Endothelial cell of umbilical vein (primary cell): ENCODE data around the gene HTT. TPM values are rescaled to one million over a fixed set of nuclear protein-coding genes. Genes with fewer than 3 reads are reported as not detected.

Source experiments
- BruUV-seq: library from RNA; stranded (reverse); fragments of 400-500 nt; replicated peaks from 2 replicates; lab custom pipeline; 2021; lab: Mats Ljungman, UMichigan
- CTCF ChIA-PET: fragments of 300-600, 350-600 bp; sonication (Branson Sonifier 250); formaldehyde crosslinking; loops from one replicate; lab custom pipeline; 2021; ENCODE audit warnings: antibody characterized with exemption, inconsistent platforms; lab: Charles Lee
- POLR2A ChIA-PET: fragments of 300-600, 350-600 bp; sonication (Branson Sonifier 250); formaldehyde crosslinking; loops from one replicate; lab custom pipeline; 2021; ENCODE audit warnings: antibody characterized with exemption, inconsistent platforms; lab: Charles Lee
- DNase-seq: peaks from one replicate; pipeline ENCODE4 v3.0.0-alpha.2; 2011; ENCODE audit warnings: low read depth, low spot score
- FAIRE-seq: peaks from 2 replicates; lab custom pipeline; 2011; peaks lifted over from hg19 to GRCh38; lab: Jason Lieb, UNC
- H2AFZ ChIP-seq: 2 replicates; pipeline ENCODE4 v1.6.0; 2012; ENCODE audit warnings: low read depth, low read length, control low read depth, inconsistent platforms
- H3K27ac ChIP-seq: 2 replicates; pipeline ENCODE4 v1.5.1; 2011; ENCODE audit warnings: low read depth, mild to moderate bottlenecking, control low read depth, low read length, moderate library complexity; ENCODE audit not compliant: insufficient read depth
- H3K27me3 ChIP-seq, 2 experiments: 2 replicates each; pipeline versions ENCODE4 v1.6.0 to v1.6.1; 2011; ENCODE audit warnings: low read length in 2 of 2, mixed read lengths in 1 of 2; ENCODE audit not compliant: control insufficient read depth in 2 of 2, insufficient read depth in 2 of 2
- H3K36me3 ChIP-seq, 2 experiments: 2 replicates in 1 of 2; 3 replicates in 1 of 2; pipeline ENCODE4 v1.5.1; 2011; ENCODE audit warnings: low read length in 2 of 2, mild to moderate bottlenecking in 1 of 2, moderate library complexity in 1 of 2; ENCODE audit not compliant: control insufficient read depth in 2 of 2, insufficient read depth in 2 of 2; ENCODE audit errors: extremely low read depth in 1 of 2
- H3K4me1 ChIP-seq: 3 replicates; pipeline ENCODE4 v1.5.1; 2011; ENCODE audit warnings: mild to moderate bottlenecking, low read length; ENCODE audit not compliant: control insufficient read depth, insufficient read depth; ENCODE audit errors: extremely low read depth
- H3K4me2 ChIP-seq: 2 replicates; pipeline ENCODE4 v1.6.1; 2011; ENCODE audit warnings: low read length, control low read depth, mixed read lengths; ENCODE audit not compliant: insufficient read depth
- H3K4me3 ChIP-seq, 3 experiments: fragments of 200-600 bp in 1 of 3; sonication (generic), shearing (Covaris generic) in 1 of 3; replicated peaks in 1 of 3; 2 replicates each; pipeline ENCODE4 v1.5.1; 2011 to 2016; ENCODE audit warnings: control low read depth in 3 of 3, low read length in 3 of 3, mild to moderate bottlenecking in 2 of 3, inconsistent platforms in 1 of 3, low read depth in 1 of 3, moderate library complexity in 1 of 3; ENCODE audit not compliant: insufficient read depth in 1 of 3
- H3K79me2 ChIP-seq: 2 replicates; pipeline ENCODE4 v1.6.0; 2012; ENCODE audit warnings: low read length, inconsistent platforms; ENCODE audit not compliant: control insufficient read depth, insufficient read depth
- H3K9ac ChIP-seq: replicated peaks from 2 replicates; pipeline ENCODE3; 2011; ENCODE audit warnings: low read length, control low read depth; ENCODE audit not compliant: insufficient read depth; ENCODE audit errors: extremely low read depth
- H3K9me1 ChIP-seq: replicated peaks from 3 replicates; pipeline ENCODE4 v1.6.0; 2011; ENCODE audit warnings: mild to moderate bottlenecking, low read length; ENCODE audit not compliant: control insufficient read depth, insufficient read depth; ENCODE audit errors: extremely low read depth
- H3K9me3 ChIP-seq: replicated peaks from 2 replicates; pipeline ENCODE4 v1.5.1; 2012; ENCODE audit warnings: low read length, inconsistent platforms; ENCODE audit not compliant: control insufficient read depth, insufficient read depth
- H4K20me1 ChIP-seq: replicated peaks from 2 replicates; pipeline ENCODE3; 2011; ENCODE audit warnings: mild to moderate bottlenecking, low read length; ENCODE audit not compliant: control insufficient read depth, insufficient read depth; ENCODE audit errors: extremely low read depth
- CTCF ChIP-seq, 2 donors: IDR thresholded peaks; 1 replicate in 1 of 2; 2 replicates in 1 of 2; pipeline ENCODE4 v1.5.1; 2011; ENCODE audit warnings: low read length in 2 of 2, mild to moderate bottlenecking in 2 of 2, moderate library complexity in 2 of 2, control low read depth in 1 of 2, inconsistent platforms in 1 of 2, low read depth in 1 of 2; ENCODE audit not compliant: insufficient read depth in 1 of 2; ENCODE audit errors: extremely low read depth in 1 of 2
- EZH2 ChIP-seq: IDR thresholded peaks from 2 replicates; pipeline ENCODE4 v1.6.1; 2012; ENCODE audit warnings: borderline replicate concordance, low read depth, mild to moderate bottlenecking, moderate library complexity, low read length, inconsistent platforms; ENCODE audit not compliant: severe bottlenecking
- FOS ChIP-seq: IDR thresholded peaks from 2 replicates; pipeline ENCODE4 v1.6.1; 2011; ENCODE audit warnings: mild to moderate bottlenecking, low read length, moderate library complexity, borderline replicate concordance; ENCODE audit not compliant: insufficient read depth
- GATA2 ChIP-seq: IDR thresholded peaks from 2 replicates; pipeline ENCODE4 v1.7.0; 2011; ENCODE audit warnings: low read depth, mild to moderate bottlenecking, moderate library complexity, mixed read lengths, low read length; ENCODE audit not compliant: insufficient read length, insufficient read depth
- JUN ChIP-seq: IDR thresholded peaks from 2 replicates; pipeline ENCODE4 v1.6.1; 2011; ENCODE audit warnings: borderline replicate concordance, low read depth; ENCODE audit not compliant: insufficient read length, insufficient read depth
- MYC ChIP-seq: IDR thresholded peaks from one replicate; pipeline ENCODE4 v1.6.1; 2011; ENCODE audit warnings: mild to moderate bottlenecking, low read depth, low read length
- POLR2A ChIP-seq: IDR thresholded peaks from 2 replicates; pipeline ENCODE4 v1.6.1; 2012; ENCODE audit warnings: low read depth, mild to moderate bottlenecking, control low read depth, low read length
- POLR2AphosphoS5 ChIP-seq: IDR thresholded peaks from 2 replicates; pipeline ENCODE4 v1.6.1; 2012; ENCODE audit warnings: low read depth, mild to moderate bottlenecking, control low read depth, low read length, moderate library complexity; ENCODE audit not compliant: insufficient read depth
- dilution Hi-C: fragments of 300-500 bp; cut with MboI; formaldehyde crosslinking; loops from one replicate; pipeline ENCODE4 v1.15.0; 2019; ENCODE audit warnings: low sequenced_read_pairs; ENCODE audit not compliant: extremely low pct_ligation_motif_present
- intact Hi-C: fragments of 100-400 bp; cut with micrococcal nuclease; formaldehyde crosslinking; loops from one replicate; pipeline ENCODE4 v1.10.0; 2022
- polyA plus RNA-seq, 4 experiments: library from polyadenylated mRNA; depleted of rRNA in 3 of 4; stranded (reverse) in 3 of 4; unstranded in 1 of 4; fragments of >200 nt; gene quantifications; 2 replicates each; pipeline versions ENCODE4 v1.2.1 to v1.2.3, GENCODE V29; 2011 to 2012; ENCODE audit warnings: missing spikeins in 1 of 4
- total RNA-seq: library from RNA; stranded (reverse); gene quantifications from 2 replicates; pipeline ENCODE4 v1.2.3, GENCODE V29; 2021
- TF ChIP-seq, protein P1 (sequence below): IDR thresholded peaks from 2 replicates; pipeline ENCODE4 v1.6.1; 2011; ENCODE audit not compliant: insufficient read depth, insufficient read length

The HTT gene
- total and polyA plus RNA-seq, 2 donors (not counting 3 experiments of a cell fraction or from before 2014, with no cell fraction given), result 15.7 to 61.2 TPM

GRCh38 chr4:3199653-3200422 is 125.4 kb downstream of the HTT start:
- CTCF ChIA-PET, result interaction anchor here (1.2 kb wide), 1 partner anchor 132 kb away, joined by 3 read pairs; no protein-coding TSS in a partner anchor
- dilution Hi-C loops (no loop called here), intact Hi-C loops (no loop called here)
- no TSS peak for BruUV-seq
- Histone ChIP-seq H3K4me3 (no peak overlapping the region), H3K9me3 (no peaks in the 10 kb centered on the region), H3K9ac (no peak overlapping the region), H4K20me1 (no peaks in the 10 kb centered on the region), H3K4me2 (no peak overlapping the region), H3K79me2 (no peaks in the 10 kb centered on the region), H3K27me3 (no peaks in the 10 kb centered on the region), H3K4me1 (no peaks in the 10 kb centered on the region), H3K36me3 (peaks cover 3 to 12% of the 10 kb centered on the region in 2 experiments), H2AFZ (no peak overlapping the region), H3K9me1 (no peaks in the 10 kb centered on the region), H3K27ac (no peak overlapping the region)
- TF ChIP-seq EZH2, result no peak
- TF ChIP-seq FOS, result no peak
- TF ChIP-seq POLR2AphosphoS5, result no peak
- TF ChIP-seq POLR2A, result no peak
- FAIRE-seq (no peak), DNase-seq (no peak)
- POLR2A ChIA-PET, result no interaction called here

- dilution Hi-C loops, result no loop called here
- no peaks in the 10 kb centered on the region for H3K79me2 ChIP-seq
- H3K4me1 ChIP-seq, result no peaks in the 10 kb centered on the region
- TF ChIP-seq EZH2 (no peak), MYC (no peak), GATA2 (no peak), FOS (no peak), JUN (no peak), POLR2A (no peak), CTCF (IDR thresholded peaks at IDR 0.05; ENCODE audit: extremely low read depth in 1 of 2, insufficient read depth in 1 of 2, low read depth in 1 of 2, low read length in 2 of 2) (no peak), POLR2AphosphoS5 (no peak)
- TF ChIP-seq, protein P1, sequence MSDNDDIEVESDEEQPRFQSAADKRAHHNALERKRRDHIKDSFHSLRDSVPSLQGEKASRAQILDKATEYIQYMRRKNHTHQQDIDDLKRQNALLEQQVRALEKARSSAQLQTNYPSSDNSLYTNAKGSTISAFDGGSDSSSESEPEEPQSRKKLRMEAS, result no peak
- no peak for DNase-seq
- peaks cover 3 to 10% of the 10 kb centered on the region in 2 experiments for H3K36me3 ChIP-seq
- H3K4me3 ChIP-seq, result no peak overlapping the region
- H3K9me1 ChIP-seq, result no peaks in the 10 kb centered on the region
- no peak overlapping the region for H2AFZ ChIP-seq
- no TSS peak for BruUV-seq
- no peaks in the 10 kb centered on the region for H3K9me3 ChIP-seq
- no peak overlapping the region for H3K4me2 ChIP-seq
- H3K27ac ChIP-seq, result no peak overlapping the region
- POLR2A ChIA-PET, result no interaction called here
- CTCF ChIA-PET, result interaction anchor here (1.2 kb wide), 1 partner anchor 131 kb away, joined by 3 read pairs; no protein-coding TSS in a partner anchor
- H4K20me1 ChIP-seq, result no peaks in the 10 kb centered on the region
- H3K27me3 ChIP-seq, result no peaks in the 10 kb centered on the region
- no peak for FAIRE-seq
- no peak overlapping the region for H3K9ac ChIP-seq
- intact Hi-C loops, result no loop called here
Measured at GRCh38 chr4:3200423-3201090, 126.1 kb downstream of the HTT start.
